DND-41 (cell line): Measurements from ENCODE around the gene SLCO2A1.

Experiments used
- ATAC-seq: fragments of 200-7000 bp; cut with Tn5 transposase; 3 replicates; pipeline ENCODE4 v1.9.1; 2021; ENCODE audit warnings: low read depth; ENCODE audit not compliant: insufficient read depth
- DNase-seq: peaks from one replicate; pipeline ENCODE4 v3.0.0-alpha.2; 2020
- H2AFZ ChIP-seq: 2 replicates; pipeline ENCODE4 v1.6.0; 2012; ENCODE audit warnings: low read depth, low read length
- H3K27ac ChIP-seq: 2 replicates; pipeline ENCODE4 v1.5.1; 2012; ENCODE audit warnings: low read length, inconsistent platforms
- H3K27me3 ChIP-seq: fragments of 200-600 bp; sonication (generic); 2 replicates; pipeline ENCODE4 v1.6.0; 2012; ENCODE audit warnings: low read length, mild to moderate bottlenecking, inconsistent platforms; ENCODE audit not compliant: insufficient read depth, poor library complexity
- H3K36me3 ChIP-seq: 2 replicates; pipeline ENCODE4 v1.5.1; 2012; ENCODE audit warnings: low read length, inconsistent platforms; ENCODE audit not compliant: insufficient read depth
- H3K4me1 ChIP-seq: 2 replicates; pipeline ENCODE4 v1.5.1; 2012; ENCODE audit warnings: mild to moderate bottlenecking, low read length; ENCODE audit not compliant: insufficient read depth
- H3K4me2 ChIP-seq: 2 replicates; pipeline ENCODE4 v1.6.0; 2012; ENCODE audit warnings: mild to moderate bottlenecking, moderate library complexity, low read length, inconsistent platforms; ENCODE audit not compliant: insufficient read depth
- H3K4me3 ChIP-seq, 2 experiments: fragments of 200-600 bp in 1 of 2; shearing (Covaris generic) in 1 of 2; 2 replicates each; pipeline ENCODE4 v1.5.1; 2012 to 2016; ENCODE audit warnings: inconsistent platforms in 2 of 2, low read length in 2 of 2, mild to moderate bottlenecking in 2 of 2, low read depth in 1 of 2, moderate library complexity in 1 of 2
- H3K79me2 ChIP-seq: 2 replicates; pipeline ENCODE4 v1.6.0; 2012; ENCODE audit warnings: low read length, inconsistent platforms; ENCODE audit not compliant: insufficient read depth
- H3K9ac ChIP-seq: 2 replicates; pipeline ENCODE4 v1.6.0; 2012; ENCODE audit warnings: low read depth, mild to moderate bottlenecking, inconsistent platforms, low read length, moderate library complexity
- H3K9me3 ChIP-seq: 2 replicates; pipeline ENCODE4 v1.5.1; 2012; ENCODE audit warnings: low read length, moderate library complexity, mild to moderate bottlenecking, inconsistent platforms; ENCODE audit not compliant: insufficient read depth, severe bottlenecking
- H4K20me1 ChIP-seq: 2 replicates; pipeline ENCODE4 v1.6.0; 2012; ENCODE audit warnings: low read length; ENCODE audit not compliant: insufficient read depth
- CTCF ChIP-seq: IDR thresholded peaks from 2 replicates; pipeline ENCODE4 v1.5.1; 2012; ENCODE audit warnings: borderline replicate concordance, low read length, moderate library complexity, mild to moderate bottlenecking; ENCODE audit not compliant: poor library complexity, severe bottlenecking; ENCODE audit errors: extremely low read depth
- EZH2 ChIP-seq: IDR thresholded peaks from 3 replicates; pipeline ENCODE4 v1.6.1; 2012; ENCODE audit warnings: borderline replicate concordance, low read depth, mild to moderate bottlenecking, moderate library complexity, low read length, inconsistent platforms; ENCODE audit not compliant: severe bottlenecking

Gene SLCO2A1

GRCh38 chr3:133992381-133992780 lies 37.3 kb downstream of the SLCO2A1 start:
- Histone ChIP-seq H3K9ac (no peak overlapping the region), H3K4me3 (no peak overlapping the region), H4K20me1 (no peaks in the 10 kb centered on the region), H3K36me3 (no peaks in the 10 kb centered on the region), H3K9me3 (no peaks in the 10 kb centered on the region), H2AFZ (no peak overlapping the region), H3K27me3 (peaks cover 4% of the 10 kb centered on the region), H3K4me2 (no peak overlapping the region), H3K79me2 (no peaks in the 10 kb centered on the region), H3K27ac (no peak overlapping the region), H3K4me1 (no peaks in the 10 kb centered on the region)
- no peak for DNase-seq
- no peak for TF ChIP-seq CTCF
- no peak for TF ChIP-seq EZH2
- no peak for ATAC-seq

- ATAC-seq (peak; percentile 53; the same call in 1 of the 3 replicates), DNase-seq (peak; percentile 6)
- H3K79me2 ChIP-seq, result no peaks in the 10 kb centered on the region
Measured at GRCh38 chr3:133991637-133992036, 38.1 kb downstream of the SLCO2A1 start.

GRCh38 chr3:133991209-133991608 lies 38.5 kb downstream of the SLCO2A1 start:
- no peak for TF ChIP-seq CTCF
- no peak for TF ChIP-seq EZH2
- no peak overlapping the region for H3K9ac ChIP-seq
- H3K9me3 ChIP-seq, result no peaks in the 10 kb centered on the region
- H3K79me2 ChIP-seq, result no peaks in the 10 kb centered on the region
- H3K27me3 ChIP-seq, result peaks cover 4% of the 10 kb centered on the region
- no peaks in the 10 kb centered on the region for H4K20me1 ChIP-seq
- H3K4me1 ChIP-seq, result no peaks in the 10 kb centered on the region
- H3K4me3 ChIP-seq, result no peak overlapping the region
- no peak overlapping the region for H2AFZ ChIP-seq
- no peak overlapping the region for H3K27ac ChIP-seq
- DNase-seq, result no peak
- ATAC-seq, result no peak
- H3K4me2 ChIP-seq, result no peak overlapping the region
- H3K36me3 ChIP-seq, result no peaks in the 10 kb centered on the region

More at GRCh38 chr3:133991637-133992036, 38.1 kb downstream of the SLCO2A1 start:
- no peaks in the 10 kb centered on the region for H3K9me3 ChIP-seq
- H4K20me1 ChIP-seq, result no peaks in the 10 kb centered on the region
- H3K9ac ChIP-seq, result no peak overlapping the region
- no peak overlapping the region for H2AFZ ChIP-seq
- no peak overlapping the region for H3K27ac ChIP-seq
- TF ChIP-seq CTCF (no peak), EZH2 (no peak)
- H3K36me3 ChIP-seq, result no peaks in the 10 kb centered on the region
- peaks cover 4% of the 10 kb centered on the region for H3K27me3 ChIP-seq
- H3K4me1 ChIP-seq, result no peaks in the 10 kb centered on the region
- H3K4me3 ChIP-seq, result no peak overlapping the region
- no peak overlapping the region for H3K4me2 ChIP-seq
